Activated naive CD4-positive, alpha-beta T cell treated with anti-CD3 and anti-CD28 coated beads for 36 hours (primary cell): ENCODE data around the gene KRT82. TPM values are rescaled to one million over a fixed set of nuclear protein-coding genes. Genes with fewer than 3 reads are reported as not detected.
A peak's percentile ranks its signal among the peaks of the same experiment; 100 is the strongest.

Source experiments
- CTCF ChIA-PET: fragments of 350-600 bp; sonication (Branson Sonifier 250); formaldehyde crosslinking; loops from one replicate; lab custom pipeline; 2021; ENCODE audit warnings: antibody characterized with exemption; lab: Charles Lee
- DNase-seq: peaks from one replicate; pipeline ENCODE4 v3.0.0-alpha.2; 2020
- H3K27ac Mint-ChIP-seq: one replicate; pipeline ENCODE4 v1.8.0; 2021; ENCODE audit warnings: mild to moderate bottlenecking, mixed read lengths
- H3K27me3 Mint-ChIP-seq: one replicate; pipeline ENCODE4 v1.8.0; 2021; ENCODE audit warnings: low read depth, mixed read lengths
- H3K36me3 Mint-ChIP-seq: one replicate; pipeline ENCODE4 v1.8.0; 2021; ENCODE audit warnings: low read depth, mixed read lengths
- H3K4me1 Mint-ChIP-seq: one replicate; pipeline ENCODE4 v1.8.0; 2021; ENCODE audit warnings: low read depth, mixed read lengths
- H3K4me3 Mint-ChIP-seq: one replicate; pipeline ENCODE4 v1.8.0; 2021; ENCODE audit warnings: mild to moderate bottlenecking, moderate library complexity, mixed read lengths
- H3K9me3 Mint-ChIP-seq: one replicate; pipeline ENCODE4 v1.8.0; 2021; ENCODE audit warnings: mixed read lengths
- intact Hi-C: fragments of 100-400 bp; cut with micrococcal nuclease; formaldehyde crosslinking; loops from one replicate; pipeline ENCODE4 v1.15.1; 2023
- total RNA-seq, 2 experiments: library from RNA; stranded (reverse); gene quantifications; one replicate each; pipeline ENCODE4 v1.2.3, GENCODE V29; 2021

KRT82 gene
- total RNA-seq, 2 experiments from 2014 or later = not detected

- no peak overlapping the region for H3K27ac Mint-ChIP-seq
- no peaks in the 10 kb centered on the region for H3K36me3 Mint-ChIP-seq
- H3K27me3 Mint-ChIP-seq = no peaks in the 10 kb centered on the region
- no peak overlapping the region for H3K4me3 Mint-ChIP-seq
- intact Hi-C loops = no loop called here
- peaks cover 4% of the 10 kb centered on the region for H3K4me1 Mint-ChIP-seq
- H3K9me3 Mint-ChIP-seq = no peaks in the 10 kb centered on the region
- CTCF ChIA-PET = no interaction called here
- DNase-seq = no peak
Measured at GRCh38 chr12:52387859-52388258, 18.3 kb downstream of the KRT82 start.

DNA sequence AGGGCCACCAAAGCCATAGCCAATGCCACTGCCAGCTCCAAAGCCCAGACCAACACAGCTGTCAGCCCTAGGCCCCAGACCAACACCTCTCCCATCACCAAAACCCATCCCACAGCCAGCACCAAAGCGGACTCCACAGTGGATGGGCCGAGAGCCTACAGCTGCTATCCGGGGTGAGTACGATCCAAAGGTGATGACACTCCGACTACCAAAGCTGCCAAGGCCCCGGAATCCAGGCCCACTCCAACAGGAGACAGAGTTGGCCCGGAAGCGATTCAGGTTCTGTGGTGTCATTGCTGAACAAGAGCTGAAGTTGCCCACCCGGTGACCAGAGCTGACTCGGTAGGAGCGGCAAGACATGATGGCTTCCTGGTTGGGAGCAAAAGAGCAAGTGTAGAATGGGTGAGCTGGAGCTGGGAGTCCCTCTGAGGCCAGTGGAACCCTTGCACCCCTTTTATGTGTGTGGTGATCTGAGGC is 20.9 kb downstream of the KRT82 start, which contains the start of gene KRT84:
Gene KRT84, minus strand, starts transcription at position 427 of the 477 bp plus-strand sequence. Its CDS starts 67 bp downstream, at position 360.
- peaks cover 6% of the 10 kb centered on the region for H3K4me1 Mint-ChIP-seq
- no peak within 1 kb of the TSS for H3K27ac Mint-ChIP-seq
- intact Hi-C loops = no loop called here
- no peaks in the 10 kb centered on the region for H3K9me3 Mint-ChIP-seq
- CTCF ChIA-PET = interaction anchor here (1.0 to 1.1 kb wide), 3 partner anchors 10 to 494 kb away, joined by 3 to 6 read pairs (median 6); no protein-coding TSS in a partner anchor
- H3K4me3 Mint-ChIP-seq = no peak within 1 kb of the TSS
- no peaks in the 10 kb centered on the region for H3K27me3 Mint-ChIP-seq
- H3K36me3 Mint-ChIP-seq = no peaks in the 10 kb centered on the region
- DNase-seq = no peak

GRCh38 chr12:52383331-52383730 is 22.8 kb downstream of the KRT82 start:
- intact Hi-C loops = no loop called here
- H3K36me3 Mint-ChIP-seq = no peaks in the 10 kb centered on the region
- no peak overlapping the region for H3K4me3 Mint-ChIP-seq
- no peaks in the 10 kb centered on the region for H3K9me3 Mint-ChIP-seq
- H3K4me1 Mint-ChIP-seq = peaks cover 6% of the 10 kb centered on the region
- CTCF ChIA-PET = interaction anchor here (0.7 to 1.5 kb wide), 4 partner anchors 8 to 501 kb away, joined by 3 to 5 read pairs (median 4); no protein-coding TSS in a partner anchor
- DNase-seq = no peak
- H3K27ac Mint-ChIP-seq = no peak overlapping the region
- H3K27me3 Mint-ChIP-seq = no peaks in the 10 kb centered on the region

- Mint-ChIP-seq H3K27ac (no peak overlapping the region), H3K4me1 (peaks cover 6% of the 10 kb centered on the region), H3K9me3 (no peaks in the 10 kb centered on the region), H3K4me3 (no peak overlapping the region), H3K27me3 (no peaks in the 10 kb centered on the region), H3K36me3 (no peaks in the 10 kb centered on the region)
- intact Hi-C loops = no loop called here
- CTCF ChIA-PET = interaction anchor here (1.1 to 1.6 kb wide), 4 partner anchors 9 to 501 kb away, joined by 3 to 5 read pairs (median 4); no protein-coding TSS in a partner anchor
- DNase-seq = peak; percentile 19
Measured at GRCh38 chr12:52382854-52383253, 23.3 kb downstream of the KRT82 start.

DNA sequence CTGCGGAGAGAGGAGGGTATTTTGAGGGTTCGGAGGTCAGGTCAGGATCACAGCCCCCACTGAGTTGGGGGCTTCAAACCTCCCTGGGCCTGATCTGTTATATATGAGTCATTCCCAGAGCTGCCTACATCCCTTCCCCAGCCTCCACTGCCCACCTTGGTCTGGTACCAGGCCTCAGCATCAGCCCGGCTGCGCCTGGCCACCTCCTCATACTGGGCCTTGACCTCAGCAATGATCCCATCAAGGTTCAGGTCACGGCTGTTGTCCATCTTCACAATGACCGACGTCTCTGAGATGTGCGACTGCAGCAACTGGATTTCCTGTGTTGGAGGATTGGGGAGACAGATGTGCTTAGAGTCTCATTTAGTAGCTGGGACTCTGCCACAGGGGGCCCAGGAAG is 24.9 kb downstream of the KRT82 start:
- no peak for DNase-seq
- intact Hi-C loops = no loop called here
- no peaks in the 10 kb centered on the region for H3K36me3 Mint-ChIP-seq
- H3K27ac Mint-ChIP-seq = no peak overlapping the region
- H3K4me1 Mint-ChIP-seq = peaks cover 6% of the 10 kb centered on the region
- H3K4me3 Mint-ChIP-seq = no peak overlapping the region
- H3K9me3 Mint-ChIP-seq = no peaks in the 10 kb centered on the region
- no peaks in the 10 kb centered on the region for H3K27me3 Mint-ChIP-seq
- CTCF ChIA-PET = interaction anchor here (1.2 to 1.8 kb wide), 3 partner anchors 11 to 497 kb away, joined by 3 to 6 read pairs (median 4); no protein-coding TSS in a partner anchor

DNA sequence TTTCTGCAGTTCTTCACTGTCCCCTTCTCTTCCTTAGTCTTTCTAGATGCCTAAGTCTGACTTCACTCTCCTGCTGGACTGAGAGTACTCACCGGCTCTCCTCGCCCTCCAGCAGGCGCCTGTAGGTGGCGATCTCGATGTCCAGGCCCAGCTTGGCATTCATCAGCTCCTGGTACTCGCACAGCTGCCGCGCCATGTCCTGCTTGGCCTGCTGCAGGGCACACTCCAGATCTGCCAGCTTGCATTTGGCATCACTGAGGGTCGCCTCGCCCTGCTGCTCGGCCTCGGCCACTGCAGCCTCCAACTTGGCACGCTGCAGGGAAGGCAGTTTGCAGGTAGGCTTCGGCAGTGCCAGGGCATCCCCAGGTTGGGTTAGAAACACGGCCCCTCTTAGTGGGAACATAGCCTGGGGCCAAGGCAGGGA is 25.9 kb downstream of the KRT82 start:
- no peak overlapping the region for H3K4me3 Mint-ChIP-seq
- no peaks in the 10 kb centered on the region for H3K9me3 Mint-ChIP-seq
- CTCF ChIA-PET = interaction anchor here (0.8 to 1.8 kb wide), 3 partner anchors 53 to 499 kb away, joined by 3 to 6 read pairs (median 4); no protein-coding TSS in a partner anchor
- DNase-seq = peak; percentile 41
- peaks cover 6% of the 10 kb centered on the region for H3K4me1 Mint-ChIP-seq
- H3K36me3 Mint-ChIP-seq = no peaks in the 10 kb centered on the region
- H3K27ac Mint-ChIP-seq = no peak overlapping the region
- no peaks in the 10 kb centered on the region for H3K27me3 Mint-ChIP-seq
- intact Hi-C loops = no loop called here

DNA sequence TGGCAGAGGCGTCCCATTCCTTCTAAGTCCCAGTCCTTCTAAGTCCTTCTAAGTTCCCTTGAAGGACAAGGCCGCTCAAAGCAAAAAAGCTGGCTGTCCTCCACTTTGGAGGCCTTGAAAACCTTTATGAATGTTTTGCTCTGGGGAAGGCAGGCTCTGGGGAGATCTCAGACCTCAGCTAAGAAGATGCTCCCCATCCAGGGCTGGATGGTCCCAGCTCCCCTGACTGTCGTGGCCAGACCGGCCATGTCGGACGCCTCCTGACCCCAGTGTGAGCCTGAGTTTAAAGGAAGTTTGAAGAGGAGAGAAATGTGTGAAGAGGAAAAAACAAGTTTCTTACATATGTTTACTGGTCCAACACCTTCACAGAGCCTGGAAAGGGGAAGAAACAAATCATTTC is 26.6 kb downstream of the KRT82 start:
- Mint-ChIP-seq H3K36me3 (no peaks in the 10 kb centered on the region), H3K4me1 (peaks cover 6% of the 10 kb centered on the region), H3K27me3 (no peaks in the 10 kb centered on the region), H3K9me3 (no peaks in the 10 kb centered on the region), H3K4me3 (no peak overlapping the region), H3K27ac (no peak overlapping the region)
- CTCF ChIA-PET = interaction anchor here (0.8 to 1.8 kb wide), 3 partner anchors 52 to 500 kb away, joined by 3 to 6 read pairs (median 4); no protein-coding TSS in a partner anchor
- intact Hi-C loops = loop anchor here (10.0 kb wide), 3 partner anchors 125 to 595 kb away; no protein-coding TSS in a partner anchor
- DNase-seq = no peak

DNA sequence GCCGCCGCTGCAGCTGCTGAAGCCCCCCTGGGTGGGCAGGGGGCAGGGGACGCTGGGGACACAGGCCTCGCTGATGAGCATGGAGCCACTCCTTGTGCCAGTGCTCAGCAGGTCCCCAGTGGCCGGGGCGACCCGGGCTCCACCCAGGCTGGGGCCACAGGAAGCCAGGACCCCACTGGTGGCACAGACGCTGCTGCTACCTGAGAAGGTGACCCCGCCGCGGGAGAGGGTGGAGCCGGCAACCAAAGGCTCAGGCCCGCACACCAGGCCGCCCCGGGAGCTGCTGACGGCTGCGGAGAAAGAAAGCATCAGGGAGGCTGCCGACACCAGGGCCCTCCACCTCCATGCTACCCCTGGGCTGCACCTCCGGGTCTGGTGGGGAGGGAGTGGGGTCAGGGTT is 28.0 kb downstream of the KRT82 start:
- intact Hi-C loops = loop anchor here (10.0 kb wide), 3 partner anchors 127 to 597 kb away; no protein-coding TSS in a partner anchor
- Mint-ChIP-seq H3K27me3 (no peaks in the 10 kb centered on the region), H3K4me3 (no peak overlapping the region), H3K9me3 (no peaks in the 10 kb centered on the region), H3K4me1 (peaks cover 5% of the 10 kb centered on the region), H3K36me3 (no peaks in the 10 kb centered on the region), H3K27ac (no peak overlapping the region)
- no peak for DNase-seq
- CTCF ChIA-PET = no interaction called here

GRCh38 chr12:52377266-52377665 is 28.9 kb downstream of the KRT82 start:
- H3K9me3 Mint-ChIP-seq = no peaks in the 10 kb centered on the region
- no peaks in the 10 kb centered on the region for H3K36me3 Mint-ChIP-seq
- intact Hi-C loops = loop anchor here (10.0 kb wide), 3 partner anchors 128 to 598 kb away; no protein-coding TSS in a partner anchor
- H3K27ac Mint-ChIP-seq = no peak overlapping the region
- H3K27me3 Mint-ChIP-seq = no peaks in the 10 kb centered on the region
- DNase-seq = no peak
- CTCF ChIA-PET = no interaction called here
- H3K4me1 Mint-ChIP-seq = no peaks in the 10 kb centered on the region
- H3K4me3 Mint-ChIP-seq = no peak overlapping the region

DNA sequence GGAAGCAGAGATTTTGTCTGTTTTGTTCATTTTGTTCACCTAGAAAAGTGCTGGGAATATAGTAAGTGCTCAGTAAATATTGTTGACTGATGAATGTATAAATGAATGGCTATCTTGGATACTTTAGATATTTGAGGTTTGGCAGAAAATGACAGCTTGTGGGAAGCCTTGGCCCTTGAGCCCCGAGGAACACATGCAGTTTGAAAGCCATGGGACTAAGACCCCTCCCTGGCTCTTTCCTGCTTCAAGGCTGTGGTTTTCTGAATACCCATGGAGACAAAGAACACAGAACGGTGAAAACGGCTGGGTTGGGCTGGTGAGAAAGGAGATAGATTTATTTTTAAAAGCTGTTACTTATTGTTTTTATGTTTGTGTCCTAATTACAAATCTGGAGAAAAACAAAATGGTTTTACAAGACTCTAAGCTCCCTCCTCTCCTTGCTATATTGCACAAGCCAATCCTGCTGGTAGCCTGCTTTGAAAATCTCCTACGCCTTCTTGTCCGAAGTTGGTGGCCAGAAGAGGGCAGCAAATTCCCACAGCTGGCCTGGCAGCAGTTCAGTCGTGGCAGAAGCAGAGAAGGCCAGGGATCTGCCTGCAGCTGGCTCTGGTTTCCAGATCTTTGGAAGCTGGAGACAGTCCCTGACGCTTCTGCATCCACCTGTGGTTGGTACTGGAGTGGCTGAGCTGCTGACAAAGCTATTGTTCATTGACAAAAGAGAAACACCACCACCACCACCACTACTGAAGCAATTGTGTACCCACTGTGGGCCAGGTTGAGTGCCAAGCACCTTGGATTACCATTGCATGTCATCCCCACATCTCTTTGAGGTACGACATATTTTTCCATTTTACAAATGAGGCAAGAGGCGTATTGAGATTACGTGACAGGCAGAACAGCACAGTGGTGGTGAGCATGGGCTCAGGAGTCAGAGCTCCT is 33.6 kb downstream of the KRT82 start:
- CTCF ChIA-PET = interaction anchor here (0.6 to 4.0 kb wide), 24 partner anchors 8 to 608 kb away, joined by 3 to 29 read pairs (median 4); partner anchors contain the start of gene KRT84
- H3K9me3 Mint-ChIP-seq = no peaks in the 10 kb centered on the region
- no peaks in the 10 kb centered on the region for H3K4me1 Mint-ChIP-seq
- no peak overlapping the region for H3K27ac Mint-ChIP-seq
- H3K36me3 Mint-ChIP-seq = no peaks in the 10 kb centered on the region
- intact Hi-C loops = loop anchor here (2.0 to 10.0 kb wide), 6 partner anchors 132 to 602 kb away; no protein-coding TSS in a partner anchor
- H3K4me3 Mint-ChIP-seq = no peak overlapping the region
- no peaks in the 10 kb centered on the region for H3K27me3 Mint-ChIP-seq
- peak; percentile 77 for DNase-seq

DNA sequence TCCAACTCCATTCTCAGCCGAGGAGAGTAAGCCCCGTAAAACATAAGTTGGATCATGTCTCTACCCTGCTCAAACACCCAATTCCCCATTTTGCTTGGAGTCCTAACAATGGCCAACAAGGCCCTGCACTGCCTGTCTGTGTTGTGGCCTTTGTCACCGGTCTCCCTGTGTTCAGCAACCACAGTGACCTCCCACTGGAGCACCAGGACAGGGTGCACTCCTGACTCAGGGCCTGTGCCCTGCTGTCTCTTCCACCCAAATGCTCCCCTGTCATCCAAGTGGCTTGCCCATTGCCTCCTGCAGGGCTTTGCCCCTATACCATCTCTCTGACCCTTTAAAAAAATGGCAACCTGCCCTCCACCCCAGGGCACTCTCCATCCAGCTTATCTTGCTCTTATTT is 34.4 kb downstream of the KRT82 start:
- no peaks in the 10 kb centered on the region for H3K4me1 Mint-ChIP-seq
- CTCF ChIA-PET = interaction anchor here (1.0 to 4.0 kb wide), 7 partner anchors 8 to 508 kb away, joined by 3 to 29 read pairs (median 4); no protein-coding TSS in a partner anchor
- H3K36me3 Mint-ChIP-seq = no peaks in the 10 kb centered on the region
- H3K9me3 Mint-ChIP-seq = no peaks in the 10 kb centered on the region
- no peak for DNase-seq
- intact Hi-C loops = loop anchor here (2.0 to 10.0 kb wide), 6 partner anchors 133 to 603 kb away; no protein-coding TSS in a partner anchor
- no peak overlapping the region for H3K4me3 Mint-ChIP-seq
- no peak overlapping the region for H3K27ac Mint-ChIP-seq
- H3K27me3 Mint-ChIP-seq = no peaks in the 10 kb centered on the region
